Measurements from ENCODE around the gene SMARCA5.
"Not testable (repeated sequence)": the region's sequence is repeated elsewhere in the genome, so short reads cannot be mapped to it uniquely, and the experiment has no call there.

The SMARCA5 gene

GRCh38 chr4:143524211-143524610 is 10.7 kb downstream of the SMARCA5 start:
- ATAC-seq, result no peak

GRCh38 chr4:143528046-143528445 is 14.5 kb downstream of the SMARCA5 start:
- not testable (repeated sequence) for ATAC-seq

More at GRCh38 chr4:143524211-143524610, 10.7 kb downstream of the SMARCA5 start:
- no peak for TF ChIP-seq ZFP3 (CRISPR knock-in tag; IDR thresholded peaks at IDR 0.05)
- no peak for TF ChIP-seq ZNF70 (CRISPR knock-in tag; IDR thresholded peaks at IDR 0.05)
- no peak for TF ChIP-seq TOX (CRISPR knock-in tag; IDR thresholded peaks at IDR 0.05; ENCODE audit: borderline replicate concordance)
- TF ChIP-seq BACH2 (CRISPR knock-in tag; IDR thresholded peaks at IDR 0.05; ENCODE audit: borderline replicate concordance), result no peak
- TF ChIP-seq GLIS3 (CRISPR knock-in tag; IDR thresholded peaks at IDR 0.05), result no peak
- no peak for TF ChIP-seq CSRNP3 (CRISPR knock-in tag; IDR thresholded peaks at IDR 0.05)
- TF ChIP-seq ESRRG (CRISPR knock-in tag; IDR thresholded peaks at IDR 0.05), result no peak
- no peak for TF ChIP-seq ARNTL (CRISPR knock-in tag; IDR thresholded peaks at IDR 0.05; ENCODE audit: borderline replicate concordance, low read depth)
- no peak for TF ChIP-seq RARB (CRISPR knock-in tag; IDR thresholded peaks at IDR 0.05)

- TF ChIP-seq ZNF8 (CRISPR knock-in tag; IDR thresholded peaks at IDR 0.05) (no peak), PPARA (CRISPR knock-in tag; IDR thresholded peaks at IDR 0.05; ENCODE audit: borderline replicate concordance) (no peak), ESRRG (CRISPR knock-in tag; IDR thresholded peaks at IDR 0.05) (no peak), ZC3H10 (CRISPR knock-in tag; IDR thresholded peaks at IDR 0.05) (no peak), CREB5 (CRISPR knock-in tag; IDR thresholded peaks at IDR 0.05; ENCODE audit: low read depth) (no peak)
- ATAC-seq, result peak; percentile 80
Observed at GRCh38 chr4:143531380-143531779, 17.9 kb downstream of the SMARCA5 start.

- ATAC-seq, result no peak
- TF ChIP-seq TSHZ2 (CRISPR knock-in tag; IDR thresholded peaks at IDR 0.05) (no peak), ZNF8 (CRISPR knock-in tag; IDR thresholded peaks at IDR 0.05) (no peak), SNAI2 (CRISPR knock-in tag; IDR thresholded peaks at IDR 0.05) (no peak), POU6F1 (CRISPR knock-in tag; IDR thresholded peaks at IDR 0.05; ENCODE audit: borderline replicate concordance, low read depth) (no peak), ZNF70 (CRISPR knock-in tag; IDR thresholded peaks at IDR 0.05) (no peak), ZNF565 (CRISPR knock-in tag; conservative IDR thresholded peaks at IDR 0.05; ENCODE audit: low read depth) (no peak), CREB5 (CRISPR knock-in tag; IDR thresholded peaks at IDR 0.05; ENCODE audit: low read depth) (no peak), PATZ1 (CRISPR knock-in tag; IDR thresholded peaks at IDR 0.05; ENCODE audit: borderline replicate concordance) (no peak), ZFP30 (CRISPR knock-in tag; IDR thresholded peaks at IDR 0.05) (no peak), ZFP3 (CRISPR knock-in tag; IDR thresholded peaks at IDR 0.05) (no peak), ISL1 (CRISPR knock-in tag; IDR thresholded peaks at IDR 0.05) (no peak), GLIS3 (CRISPR knock-in tag; IDR thresholded peaks at IDR 0.05) (no peak), ARNTL (CRISPR knock-in tag; IDR thresholded peaks at IDR 0.05; ENCODE audit: borderline replicate concordance, low read depth) (no peak), TOX (CRISPR knock-in tag; IDR thresholded peaks at IDR 0.05; ENCODE audit: borderline replicate concordance) (no peak)
Observed at GRCh38 chr4:143531788-143532491, 18.4 kb downstream of the SMARCA5 start.

Measured in SK-N-SH treated with all-trans-retinoic acid at 6 μM for 48 hours (cell line).